H1 (cell line): ENCODE measurements around the gene SLC35G4. TPM values are rescaled to one million over a fixed set of nuclear protein-coding genes. Genes with fewer than 3 reads are reported as not detected.

Experiments
- CTCF ChIA-PET: fragments of 300-600 bp; sonication (Branson Sonifier 250); formaldehyde crosslinking; loops from one replicate; lab custom pipeline; 2021; ENCODE audit not compliant: partially characterized antibody; lab: Charles Lee
- POLR2A ChIA-PET: fragments of 300-600 bp; sonication (Branson Sonifier 250); formaldehyde crosslinking; loops from one replicate; lab custom pipeline; 2021; ENCODE audit warnings: inconsistent platforms; ENCODE audit not compliant: partially characterized antibody; lab: Charles Lee
- DNase-seq, 2 experiments: peaks; one replicate each; pipeline versions ENCODE4 v3.0.0 to v3.0.0-alpha.2; 2010 to 2022; ENCODE audit warnings: low spot score in 2 of 2, low read depth in 1 of 2, mixed read lengths in 1 of 2
- FAIRE-seq: peaks from 2 replicates; lab custom pipeline; 2011; peaks lifted over from hg19 to GRCh38; lab: Jason Lieb, UNC
- H2AFZ ChIP-seq: 2 replicates; pipeline ENCODE4 v1.8.1; 2012; ENCODE audit warnings: low read length, inconsistent platforms
- H2AK5ac ChIP-seq: 2 replicates; pipeline ENCODE4 v1.6.1; 2013; ENCODE audit warnings: low read depth, low read length
- H2BK120ac ChIP-seq: replicated peaks from 2 replicates; pipeline ENCODE3; 2013; ENCODE audit warnings: low read depth, low read length, inconsistent platforms
- H2BK12ac ChIP-seq: 2 replicates; pipeline ENCODE4 v1.6.1; 2013; ENCODE audit warnings: low read depth, low read length
- H2BK15ac ChIP-seq: 2 replicates; pipeline ENCODE4 v1.6.1; 2013; ENCODE audit warnings: low read length
- H2BK20ac ChIP-seq: 2 replicates; pipeline ENCODE4 v1.6.1; 2013; ENCODE audit warnings: low read length
- H2BK5ac ChIP-seq: 2 replicates; pipeline ENCODE4 v1.6.1; 2013; ENCODE audit warnings: low read depth, low read length
- H3K14ac ChIP-seq: 2 replicates; pipeline ENCODE4 v1.6.1; 2013; ENCODE audit warnings: inconsistent platforms; ENCODE audit not compliant: insufficient read length
- H3K18ac ChIP-seq: 2 replicates; pipeline ENCODE4 v1.6.1; 2013; ENCODE audit warnings: low read length; ENCODE audit errors: extremely low read depth
- H3K23ac ChIP-seq: 2 replicates; pipeline ENCODE4 v1.6.1; 2013; ENCODE audit warnings: inconsistent platforms; ENCODE audit not compliant: insufficient read length
- H3K23me2 ChIP-seq: 2 replicates; pipeline ENCODE4 v1.6.1; 2013; ENCODE audit warnings: low read depth, low read length
- H3K27ac ChIP-seq: 2 replicates; pipeline ENCODE4 v1.6.1; 2011; ENCODE audit warnings: low read depth, low read length, inconsistent platforms
- H3K27me3 ChIP-seq, 4 experiments: replicated peaks in 1 of 4; 1 replicate in 1 of 4; 2 replicates in 3 of 4; pipeline versions ENCODE4 v1.6.1 to v1.8.1; 2011 to 2013; ENCODE audit warnings: low read length in 3 of 4, mild to moderate bottlenecking in 3 of 4, inconsistent platforms in 2 of 4, mixed read lengths in 2 of 4, moderate library complexity in 1 of 4; ENCODE audit not compliant: control insufficient read depth in 3 of 4, insufficient read depth in 3 of 4; ENCODE audit errors: extremely low read depth in 1 of 4
- H3K36me3 ChIP-seq, 4 experiments: 2 replicates each; pipeline versions ENCODE4 v1.6.1 to v1.8.1; 2011 to 2013; ENCODE audit warnings: mild to moderate bottlenecking in 4 of 4, low read length in 3 of 4, moderate library complexity in 2 of 4, control low read depth in 1 of 4, inconsistent platforms in 1 of 4; ENCODE audit not compliant: insufficient read depth in 4 of 4, control insufficient read depth in 2 of 4
- H3K4ac ChIP-seq: replicated peaks from 2 replicates; pipeline ENCODE3; 2013; ENCODE audit warnings: low read length, low read depth, mixed read lengths, inconsistent platforms; ENCODE audit not compliant: insufficient read length
- H3K4me1 ChIP-seq, 4 experiments: replicated peaks in 1 of 4; 1 replicate in 1 of 4; 2 replicates in 3 of 4; pipeline versions ENCODE4 v1.6.1 to v1.8.1; 2011 to 2013; ENCODE audit warnings: low read length in 3 of 4, inconsistent platforms in 2 of 4, mixed read lengths in 1 of 4; ENCODE audit not compliant: insufficient read depth in 4 of 4, control insufficient read depth in 3 of 4
- H3K4me2 ChIP-seq, 2 experiments: 2 replicates each; pipeline versions ENCODE4 v1.6.1 to v1.8.1; 2011 to 2013; ENCODE audit warnings: low read depth in 2 of 2, low read length in 2 of 2, control low read depth in 1 of 2, inconsistent platforms in 1 of 2, mild to moderate bottlenecking in 1 of 2; ENCODE audit not compliant: insufficient read depth in 1 of 2
- H3K4me3 ChIP-seq, 4 experiments: fragments of 200-600, 300-600 bp in 1 of 4; sonication (generic), shearing (Covaris generic), sonication (Bioruptor Twin) in 1 of 4; 2 replicates each; pipeline versions ENCODE4 v1.5.1 to v1.8.1; 2011 to 2016; ENCODE audit warnings: low read length in 4 of 4, low read depth in 3 of 4, control low read depth in 2 of 4, inconsistent platforms in 2 of 4, mild to moderate bottlenecking in 2 of 4, mixed read lengths in 1 of 4, moderate library complexity in 1 of 4; ENCODE audit not compliant: insufficient read depth in 2 of 4; ENCODE audit errors: extremely low read depth in 1 of 4
- H3K56ac ChIP-seq: replicated peaks from 2 replicates; pipeline ENCODE3; 2013; ENCODE audit warnings: low read depth, mild to moderate bottlenecking, mixed read lengths, low read length, inconsistent platforms; ENCODE audit not compliant: insufficient read length
- H3K79me1 ChIP-seq: 2 replicates; pipeline ENCODE4 v1.6.1; 2013; ENCODE audit warnings: low read depth, low read length, control low read depth
- H3K79me2 ChIP-seq, 2 experiments: 2 replicates each; pipeline versions ENCODE4 v1.6.1 to v1.8.1; 2012 to 2013; ENCODE audit warnings: low read length in 2 of 2, mild to moderate bottlenecking in 2 of 2, inconsistent platforms in 1 of 2; ENCODE audit not compliant: insufficient read depth in 2 of 2, control insufficient read depth in 1 of 2
- H3K9ac ChIP-seq, 4 experiments: replicated peaks in 1 of 4; 1 replicate in 1 of 4; 2 replicates in 3 of 4; pipeline versions ENCODE4 v1.6.1 to v1.8.1; 2011 to 2013; ENCODE audit warnings: low read depth in 3 of 4, low read length in 3 of 4, control low read depth in 2 of 4, mild to moderate bottlenecking in 2 of 4, moderate library complexity in 2 of 4, inconsistent platforms in 1 of 4; ENCODE audit errors: extremely low read depth in 1 of 4
- H3K9me3 ChIP-seq, 2 experiments: 2 replicates each; pipeline versions ENCODE4 v1.6.1 to v1.8.1; 2012 to 2013; ENCODE audit warnings: mild to moderate bottlenecking in 2 of 2, moderate library complexity in 2 of 2, control low read depth in 1 of 2, inconsistent platforms in 1 of 2, low read depth in 1 of 2, low read length in 1 of 2, mixed read lengths in 1 of 2; ENCODE audit not compliant: insufficient read depth in 2 of 2
- H4K20me1 ChIP-seq, 2 experiments: replicated peaks in 1 of 2; 2 replicates each; pipeline versions ENCODE3 to v1.8.1; 2011 to 2013; ENCODE audit warnings: inconsistent platforms in 2 of 2, low read length in 2 of 2, mild to moderate bottlenecking in 1 of 2; ENCODE audit not compliant: insufficient read depth in 2 of 2, control insufficient read depth in 1 of 2
- H4K5ac ChIP-seq: 2 replicates; pipeline ENCODE4 v1.6.1; 2013; ENCODE audit warnings: low read length, low read depth, mixed read lengths, inconsistent platforms; ENCODE audit not compliant: insufficient read length
- H4K8ac ChIP-seq: 2 replicates; pipeline ENCODE4 v1.8.0; 2013; ENCODE audit warnings: mild to moderate bottlenecking, moderate library complexity, low read length, inconsistent platforms; ENCODE audit not compliant: insufficient read depth; ENCODE audit errors: extremely low read depth
- H4K91ac ChIP-seq: replicated peaks from 2 replicates; pipeline ENCODE3; 2013; ENCODE audit warnings: low read length, mixed read lengths, inconsistent platforms; ENCODE audit not compliant: insufficient read length
- EP300 ChIP-seq, 2 experiments: IDR thresholded peaks; 1 replicate in 1 of 2; 2 replicates in 1 of 2; pipeline ENCODE4 v1.6.1; 2011 to 2012; ENCODE audit warnings: low read depth in 2 of 2, low read length in 2 of 2, mild to moderate bottlenecking in 2 of 2, borderline replicate concordance in 1 of 2, inconsistent platforms in 1 of 2, moderate library complexity in 1 of 2
- PHF8 ChIP-seq: fragments of 200-600 bp; sonication (generic); conservative IDR thresholded peaks from 2 replicates; pipeline ENCODE4 v1.7.1; 2012; ENCODE audit warnings: low read depth, mild to moderate bottlenecking, inconsistent platforms, low read length, moderate library complexity
- POLR2A ChIP-seq, 2 experiments: IDR thresholded peaks; 1 replicate in 1 of 2; 2 replicates in 1 of 2; pipeline ENCODE4 v1.6.1; 2011; ENCODE audit warnings: low read depth in 2 of 2, low read length in 2 of 2, mild to moderate bottlenecking in 2 of 2; ENCODE audit errors: control extremely low read depth in 1 of 2
- TEAD4 ChIP-seq: IDR thresholded peaks from 2 replicates; pipeline ENCODE4 v1.6.1; 2012; ENCODE audit warnings: low read depth, low read length, inconsistent platforms, mixed read lengths
- WGBS, 2 experiments: shearing (Covaris generic) in 1 of 2; methylation state at CpG; one replicate each; pipeline versions ENCODE4 v1.1.6 to v1.1.7; 2013 to 2015; ENCODE audit warnings: low lambda C conversion rate in 2 of 2, mixed read lengths in 2 of 2, inconsistent platforms in 1 of 2, low coverage in 1 of 2, missing lambda C conversion rate in 1 of 2; ENCODE audit not compliant: insufficient replicate concordance in 2 of 2, insufficient coverage in 1 of 2, insufficient read length in 1 of 2; ENCODE audit errors: extremely low coverage in 1 of 2, missing lambda C conversion rate in 1 of 2; 5-methylcytosine and 5-hydroxymethylcytosine counted together
- polyA plus RNA-seq, 7 experiments: library from polyadenylated mRNA; depleted of rRNA in 3 of 7; stranded (reverse) in 5 of 7; unstranded in 2 of 7; fragments of >200 nt in 5 of 7; fragments of 200-250 nt in 2 of 7; gene quantifications; 1 replicate in 5 of 7; 2 replicates in 1 of 7; 4 replicates in 1 of 7; pipeline versions ENCODE4 v1.2.1 to v1.2.3, GENCODE V29; 2011 to 2013; ENCODE audit warnings: missing spikeins in 2 of 7, mixed read lengths in 2 of 7
- total RNA-seq: library from RNA; stranded (reverse); fragmentation: NEBNext Ultra II Directional; extraction: Animal tissue kit (Norgen Biotek cat#: 25700); gene quantifications from 2 replicates; pipeline ENCODE4 v1.2.1, GENCODE V29; 2021

SLC35G4 gene
- total and polyA plus RNA-seq, 2 of the 8 experiments (the other 6 are each of a cell fraction or from before 2014, with no cell fraction given) = not detected

- WGBS, 2 experiments = 92% methylated on average over 3 of the region's 3 CpGs; no CpG with 5 or more reads in 1 of the 2 experiments
- POLR2A ChIA-PET = no interaction called here
- FAIRE-seq = no peak
- DNase-seq = no peak
- no peak for TF ChIP-seq EP300 (IDR thresholded peaks at IDR 0.05; ENCODE audit: borderline replicate concordance in 1 of 2, low read depth in 2 of 2, low read length in 2 of 2)
- no peak for TF ChIP-seq PHF8
- TF ChIP-seq TEAD4 = no peak
- no peak for TF ChIP-seq POLR2A (IDR thresholded peaks at IDR 0.05; ENCODE audit: control extremely low read depth in 1 of 2, low read depth in 2 of 2, low read length in 2 of 2)
- TF ChIP-seq, all 59 proteins: peak for 0
- Histone ChIP-seq H3K4me2 (no peak overlapping the region), H3K27ac (no peak overlapping the region), H3K4me3 (no peak overlapping the region), H3K9ac (no peak overlapping the region), H4K8ac (no peak overlapping the region), H4K5ac (no peak overlapping the region), H3K14ac (no peak overlapping the region), H3K56ac (no peak overlapping the region), H3K4ac (no peak overlapping the region), H2AK5ac (no peak overlapping the region), H3K23me2 (no peaks in the 10 kb centered on the region), H3K9me3 (peaks cover 0 to 3% of the 10 kb centered on the region in 2 experiments; a peak in 2 of 4 replicates), H2BK5ac (no peak overlapping the region), H2BK12ac (no peak overlapping the region), H3K23ac (no peak overlapping the region), H2AFZ (no peak overlapping the region), H2BK20ac (no peak overlapping the region), H3K18ac (no peak overlapping the region), H3K79me1 (no peaks in the 10 kb centered on the region), H3K79me2 (no peaks in the 10 kb centered on the region), H4K20me1 (no peaks in the 10 kb centered on the region), H3K27me3 (no peaks in the 10 kb centered on the region), H2BK15ac (no peak overlapping the region), H4K91ac (no peak overlapping the region), H2BK120ac (no peak overlapping the region), H3K36me3 (no peaks in the 10 kb centered on the region), H3K4me1 (0 out of 7 replicates have a peak, but pooled peaks cover 0 to 1% (median 0%) of the 10 kb centered on the region in 4 experiments)
- CTCF ChIA-PET = interaction anchor here (0.5 to 0.9 kb wide), 2 partner anchors 67 to 792 kb away, joined by 3 read pairs; no protein-coding TSS in a partner anchor
Observed at GRCh38 chr18:11587846-11588245, 21.6 kb upstream of the SLC35G4 start.
